ENCODE results near the gene RSAD2. TPM values are rescaled to one million over a fixed set of nuclear protein-coding genes. Genes with fewer than 3 reads are reported as not detected.
"Not testable (repeated sequence)": the region's sequence is repeated elsewhere in the genome, so short reads cannot be mapped to it uniquely, and the experiment has no call there.

Gene RSAD2
- total RNA-seq, 4 donors from 2014 or later: 0.30 to 7.6 (median 4.7) TPM

DNA sequence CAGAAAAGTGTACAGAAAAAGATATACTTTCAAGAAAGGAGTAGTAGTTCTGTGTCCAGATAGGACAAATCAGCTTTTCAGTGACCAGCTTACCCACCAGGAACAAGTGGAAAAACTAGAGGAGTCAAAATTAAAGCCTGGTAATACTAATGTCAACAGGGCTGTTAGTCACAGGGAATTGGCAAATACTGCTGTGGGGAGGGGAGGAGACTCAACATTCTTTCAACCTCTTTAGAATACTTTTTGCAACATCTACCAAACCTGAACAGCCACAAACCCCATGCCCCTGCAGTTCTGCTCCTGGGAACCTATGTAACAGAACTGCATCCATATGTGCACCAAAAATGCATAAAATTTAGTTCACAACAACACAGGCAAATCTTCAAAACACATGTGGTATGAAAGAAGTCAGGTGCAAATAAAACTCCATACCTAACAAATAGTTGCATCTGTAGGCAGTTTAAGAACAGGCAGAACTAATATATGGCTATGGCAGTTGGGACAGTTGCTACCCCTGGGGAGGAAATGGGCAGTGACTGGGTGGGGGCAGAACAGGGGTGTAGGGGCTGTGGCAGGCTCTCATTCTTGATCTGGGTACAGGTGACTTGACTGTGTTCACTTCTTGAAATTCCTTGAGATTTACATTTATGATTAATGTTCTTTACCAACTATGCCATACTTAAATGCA, 21.6 kb upstream of the RSAD2 start:
- no peak for TF ChIP-seq CTCF (IDR thresholded peaks at IDR 0.05)
- TF ChIP-seq POLR2A (IDR thresholded peaks at IDR 0.05): no peak
- no peak for TF ChIP-seq EP300 (IDR thresholded peaks at IDR 0.05)
- Histone ChIP-seq H3K27ac (no peak overlapping the region), H3K9me3 (peaks cover 0 to 25% (median 2%) of the 10 kb centered on the region in 4 donors), H3K27me3 (no peaks in the 10 kb centered on the region), H3K4me1 (no peaks in the 10 kb centered on the region), H3K4me3 (no peak overlapping the region), H3K36me3 (peaks cover 0 to 97% (median 2%) of the 10 kb centered on the region in 3 donors)
- DNase-seq (ENCODE audit: low spot score in 2 of 2): no peak

- Histone ChIP-seq H3K9me3 (peaks cover 0 to 20% (median 2%) of the 10 kb centered on the region in 4 donors), H3K4me3 (no peak overlapping the region), H3K27ac (no peak overlapping the region), H3K4me1 (no peaks in the 10 kb centered on the region), H3K27me3 (no peaks in the 10 kb centered on the region), H3K36me3 (peaks cover 0 to 97% (median 0%) of the 10 kb centered on the region in 3 donors)
- TF ChIP-seq EP300 (IDR thresholded peaks at IDR 0.05): no peak
- no peak for TF ChIP-seq POLR2A (IDR thresholded peaks at IDR 0.05)
- no peak for TF ChIP-seq CTCF (IDR thresholded peaks at IDR 0.05)
- DNase-seq (ENCODE audit: low spot score in 2 of 2): no peak
- 54 to 61% methylated on average over 1 of the region's 1 CpG for WGBS, 2 donors
Measured at GRCh38 chr2:6856548-6856920, 21.0 kb upstream of the RSAD2 start.

DNA sequence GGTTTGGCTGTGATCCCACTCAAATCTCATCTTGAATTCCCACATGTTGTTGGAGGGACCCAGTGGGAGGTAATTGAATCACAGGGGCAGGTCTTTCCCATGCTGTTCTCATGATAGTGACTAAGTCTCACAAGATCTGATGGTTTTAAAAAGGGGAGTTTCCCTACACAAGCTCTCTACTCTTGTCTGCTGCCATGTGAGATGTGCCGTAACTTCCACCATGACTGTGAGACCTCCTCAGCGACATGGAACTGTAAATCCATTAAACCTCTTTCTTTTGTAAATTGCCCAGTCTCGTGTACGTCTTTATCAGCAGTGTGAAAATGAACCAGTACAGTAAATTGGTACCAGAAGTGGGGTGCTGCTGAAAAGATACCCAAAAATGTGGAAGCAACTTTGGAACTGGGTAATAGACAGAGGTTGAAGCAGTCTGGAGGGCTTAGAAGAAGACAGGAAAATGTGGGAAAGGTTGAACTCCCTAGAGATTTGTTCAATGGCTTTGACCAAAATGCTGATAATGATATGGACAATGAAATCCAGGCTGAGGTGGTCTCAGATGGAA, 19.0 kb upstream of the RSAD2 start:
- not testable (repeated sequence) for H3K4me1 ChIP-seq; H3K27me3 ChIP-seq; H3K4me3 ChIP-seq; H3K27ac ChIP-seq; DNase-seq (ENCODE audit: low spot score in 2 of 2)
- Histone ChIP-seq H3K36me3 (peaks cover 0 to 82% (median 0%) of the 10 kb centered on the region in 3 donors), H3K9me3 (peaks cover 0 to 20% (median 2%) of the 10 kb centered on the region in 4 donors)
- WGBS, 2 donors: 94% methylated on average over 4 of the region's 4 CpGs

DNA sequence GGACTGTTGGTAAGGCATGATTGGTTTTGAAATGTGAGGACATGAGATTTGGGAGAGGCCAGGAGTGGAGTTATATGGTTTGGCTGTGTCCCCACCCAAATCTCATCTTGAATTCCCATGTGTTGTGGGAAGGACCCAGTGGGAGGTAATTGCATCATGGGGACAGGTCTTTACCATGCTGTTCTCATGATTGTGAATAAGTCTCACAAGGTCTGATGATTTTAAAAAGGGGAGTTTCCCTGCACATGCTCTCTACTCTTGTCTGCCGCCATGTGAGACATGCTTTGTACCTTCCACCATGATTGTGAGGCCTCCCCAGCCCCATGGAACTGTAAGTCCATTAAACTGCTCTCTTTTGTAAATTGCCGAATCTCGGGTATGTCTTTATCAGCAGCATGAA, 17.3 kb upstream of the RSAD2 start:
- WGBS, 2 donors: 99 to 100% methylated on average over 3 of the region's 3 CpGs
- Histone ChIP-seq H3K9me3 (peaks cover 0 to 20% (median 2%) of the 10 kb centered on the region in 4 donors), H3K27ac (no peak overlapping the region), H3K4me3 (no peak overlapping the region), H3K4me1 (peaks cover 0 to 8% (median 2%) of the 10 kb centered on the region in 4 donors), H3K27me3 (no peaks in the 10 kb centered on the region), H3K36me3 (peaks cover 0 to 64% (median 0%) of the 10 kb centered on the region in 3 donors)
- no peak for TF ChIP-seq POLR2A (IDR thresholded peaks at IDR 0.05)
- no peak for TF ChIP-seq CTCF (IDR thresholded peaks at IDR 0.05)
- no peak for TF ChIP-seq EP300 (IDR thresholded peaks at IDR 0.05)
- no peak for DNase-seq (ENCODE audit: low spot score in 2 of 2)

GRCh38 chr2:6863792-6864191, 13.8 kb upstream of the RSAD2 start:
- Histone ChIP-seq H3K4me1 (peaks cover 0 to 18% (median 5%) of the 10 kb centered on the region in 4 donors), H3K4me3 (no peak overlapping the region), H3K27me3 (no peaks in the 10 kb centered on the region), H3K36me3 (peaks cover 0 to 32% (median 0%) of the 10 kb centered on the region in 3 donors), H3K9me3 (peaks cover 0 to 9% (median under 1%) of the 10 kb centered on the region in 4 donors), H3K27ac (no peak overlapping the region)
- WGBS, 2 donors: 82 to 85% methylated on average over 6 of the region's 6 CpGs
- no peak for DNase-seq (ENCODE audit: low spot score in 2 of 2)
- no peak for TF ChIP-seq CTCF (IDR thresholded peaks at IDR 0.05)
- no peak for TF ChIP-seq EP300 (IDR thresholded peaks at IDR 0.05)
- TF ChIP-seq POLR2A (IDR thresholded peaks at IDR 0.05): no peak
